ENCODE results near the gene GSG1L.

DNA sequence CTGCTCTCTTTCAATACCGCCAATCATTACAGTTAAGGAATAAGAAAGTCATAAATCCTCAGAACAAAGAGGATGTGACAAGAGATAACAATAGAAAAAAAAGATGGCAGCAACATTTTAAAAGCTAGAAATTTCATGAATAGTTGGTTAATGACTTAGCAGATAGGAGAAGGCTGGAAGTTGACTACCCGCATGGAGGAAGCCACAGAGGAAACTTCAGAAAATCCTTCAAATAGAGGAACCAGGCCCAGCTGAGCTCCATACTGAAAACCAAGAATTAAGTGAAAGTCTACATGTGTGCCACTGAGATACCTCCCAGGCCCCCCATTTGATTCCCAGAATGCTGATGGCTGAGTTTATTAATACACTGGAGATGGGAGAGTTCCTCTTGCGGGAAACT lies 109.3 kb downstream of the GSG1L start:
- TF ChIP-seq SPI1 (IDR thresholded peaks at IDR 0.05; ENCODE audit: low read depth, low read length) = no peak
- TF ChIP-seq POLR2A (IDR thresholded peaks at IDR 0.05; ENCODE audit: low read depth, low read length) = no peak
- TF ChIP-seq TAF1 (IDR thresholded peaks at IDR 0.05; ENCODE audit: low read depth, low read length) = no peak
